HCT116 (cell line): Measurements from ENCODE around the gene PRKCA. TPM values are rescaled to one million over a fixed set of nuclear protein-coding genes. Genes with fewer than 3 reads are reported as not detected.

Experiments used
- ATAC-seq: fragments of 200-7000 bp; cut with Tn5 transposase; 2 replicates; pipeline ENCODE4 v1.9.1; 2020; ENCODE audit warnings: mild to moderate bottlenecking, moderate library complexity
- BruUV-seq: library from RNA; stranded (reverse); fragments of 400-500 nt; replicated peaks from 2 replicates; lab custom pipeline; 2021; lab: Mats Ljungman, UMichigan
- CTCF ChIA-PET: fragments of 300-600 bp; sonication (Branson Sonifier 250); formaldehyde crosslinking; loops from one replicate; lab custom pipeline; 2021; ENCODE audit warnings: antibody characterized with exemption; lab: Charles Lee
- POLR2A ChIA-PET: fragments of 300-600, 350-600 bp; sonication (Branson Sonifier 250); formaldehyde crosslinking; loops from one replicate; lab custom pipeline; 2021; ENCODE audit warnings: antibody characterized with exemption; lab: Charles Lee
- RAD21 ChIA-PET, 2 experiments: fragments of 300-600 bp; sonication (Branson Sonifier 250); formaldehyde crosslinking; loops; one replicate each; lab custom pipeline; 2023; ENCODE audit warnings: low total read pairs in 2 of 2; ENCODE audit not compliant: uncharacterized antibody in 2 of 2, unreplicated experiment in 2 of 2, low non-redundant PET in 1 of 2; lab: Charles Lee
- DNase-seq: peaks from one replicate; pipeline ENCODE4 v3.0.0-alpha.2; 2010; ENCODE audit warnings: low read depth, low spot score
- H2AFZ ChIP-seq: fragments of 200-600 bp; shearing (Covaris generic), sonication (generic); 2 replicates; pipeline ENCODE4 v1.6.1; 2017; ENCODE audit warnings: low read depth, mixed run types, mixed read lengths, antibody characterized with exemption, low read length; ENCODE audit not compliant: poor library complexity, severe bottlenecking
- H3K27ac ChIP-seq: 2 replicates; pipeline ENCODE4 v1.5.1; 2012; ENCODE audit warnings: low read depth, low read length
- H3K27me3 ChIP-seq: fragments of 200-600 bp; sonication (generic); 2 replicates; pipeline ENCODE4 v1.6.1; 2016; ENCODE audit warnings: mixed run types, low read length, mixed read lengths; ENCODE audit not compliant: insufficient read depth
- H3K36me3 ChIP-seq, 2 experiments: fragments of 200-500 bp in 1 of 2; fragments of 200-600 bp in 1 of 2; sonication (Bioruptor generic) in 1 of 2; sonication (generic) in 1 of 2; 2 replicates each; pipeline versions ENCODE4 v1.5.1 to v1.6.1; 2014 to 2016; ENCODE audit warnings: low read length in 2 of 2, inconsistent platforms in 1 of 2, mixed read lengths in 1 of 2, mixed run types in 1 of 2; ENCODE audit not compliant: insufficient read depth in 2 of 2, control insufficient read depth in 1 of 2
- H3K4me1 ChIP-seq, 2 experiments: fragments of 200-600 bp in 1 of 2; sonication (generic) in 1 of 2; 2 replicates each; pipeline versions ENCODE4 v1.5.1 to v1.6.1; 2012 to 2017; ENCODE audit warnings: low read length in 2 of 2, inconsistent platforms in 1 of 2, mild to moderate bottlenecking in 1 of 2, mixed read lengths in 1 of 2, mixed run types in 1 of 2, moderate library complexity in 1 of 2; ENCODE audit not compliant: insufficient read depth in 2 of 2, control insufficient read depth in 1 of 2
- H3K4me2 ChIP-seq: fragments of 200-600 bp; sonication (generic); 2 replicates; pipeline ENCODE4 v1.6.1; 2017; ENCODE audit warnings: mixed run types, low read length, mixed read lengths
- H3K4me3 ChIP-seq, 2 experiments: fragments of 200-600 bp in 1 of 2; sonication (generic) in 1 of 2; replicated peaks in 1 of 2; 2 replicates each; pipeline ENCODE4 v1.5.1; 2011 to 2016; ENCODE audit warnings: low read length in 2 of 2, control low read depth in 1 of 2, low read depth in 1 of 2, mild to moderate bottlenecking in 1 of 2, mixed read lengths in 1 of 2, mixed run types in 1 of 2
- H3K79me2 ChIP-seq: fragments of 200-600 bp; sonication (generic); 2 replicates; pipeline ENCODE4 v1.6.1; 2017; ENCODE audit warnings: mild to moderate bottlenecking, mixed run types, low read length, moderate library complexity, mixed read lengths; ENCODE audit not compliant: insufficient read depth
- H3K9ac ChIP-seq: fragments of 200-600 bp; sonication (generic); 2 replicates; pipeline ENCODE4 v1.6.1; 2016; ENCODE audit warnings: low read length, mixed read lengths
- H3K9me2 ChIP-seq: fragments of 200-600 bp; sonication (generic), shearing (Covaris generic); 2 replicates; pipeline ENCODE4 v1.6.1; 2017; ENCODE audit warnings: mixed run types, mild to moderate bottlenecking, moderate library complexity; ENCODE audit not compliant: insufficient read depth
- H3K9me3 ChIP-seq, 2 experiments: fragments of 200-500 bp in 1 of 2; fragments of 200-600 bp in 1 of 2; sonication (Bioruptor generic) in 1 of 2; sonication (generic) in 1 of 2; 2 replicates each; pipeline ENCODE4 v1.6.1; 2014 to 2017; ENCODE audit warnings: low read length in 2 of 2, mixed read lengths in 2 of 2, inconsistent platforms in 1 of 2, low read depth in 1 of 2, mild to moderate bottlenecking in 1 of 2, mixed run types in 1 of 2, moderate library complexity in 1 of 2; ENCODE audit not compliant: control insufficient read depth in 1 of 2, insufficient read depth in 1 of 2
- H4K20me1 ChIP-seq: fragments of 200-600 bp; sonication (generic), shearing (Covaris generic); 2 replicates; pipeline ENCODE4 v1.6.1; 2017; ENCODE audit warnings: mixed run types, mild to moderate bottlenecking, moderate library complexity; ENCODE audit not compliant: insufficient read depth
- CEBPB ChIP-seq: IDR thresholded peaks from 2 replicates; pipeline ENCODE4 v1.6.1; 2012; ENCODE audit warnings: low read depth
- EZH2 ChIP-seq: fragments of 200-600 bp; sonication (generic); IDR thresholded peaks from 2 replicates; pipeline ENCODE4 v1.6.1; 2017; ENCODE audit warnings: antibody characterized with exemption, mixed run types
- EZH2phosphoT487 ChIP-seq: fragments of 200-600 bp; IDR thresholded peaks from 2 replicates; pipeline ENCODE4 v1.6.1; 2018; ENCODE audit warnings: antibody characterized with exemption, borderline replicate concordance
- FOSL1 ChIP-seq: IDR thresholded peaks from 2 replicates; pipeline ENCODE4 v1.6.1; 2012; ENCODE audit warnings: low read depth
- POLR2AphosphoS5 ChIP-seq: IDR thresholded peaks from 2 replicates; pipeline ENCODE4 v1.6.1; 2011; ENCODE audit warnings: mild to moderate bottlenecking, low read depth, low read length, moderate library complexity
- SIN3A ChIP-seq: IDR thresholded peaks from 2 replicates; pipeline ENCODE4 v1.6.1; 2012; ENCODE audit warnings: low read depth
- SP1 ChIP-seq: IDR thresholded peaks from 2 replicates; pipeline ENCODE4 v1.6.1; 2012; ENCODE audit warnings: low read depth
- YY1 ChIP-seq: IDR thresholded peaks from 2 replicates; pipeline ENCODE4 v1.6.1; 2011; ENCODE audit warnings: low read length, low read depth, moderate library complexity, mild to moderate bottlenecking; ENCODE audit not compliant: insufficient replicate concordance; ENCODE audit errors: extremely low read depth
- ZBTB33 ChIP-seq: IDR thresholded peaks from 2 replicates; pipeline ENCODE4 v1.6.1; 2011; ENCODE audit warnings: mild to moderate bottlenecking, low read length, moderate library complexity; ENCODE audit not compliant: insufficient replicate concordance; ENCODE audit errors: extremely low read depth
- ZFX ChIP-seq: fragments of 450-650 bp; IDR thresholded peaks from 2 replicates; pipeline ENCODE4 v1.6.1; 2017
- ZNF274 ChIP-seq: fragments of 200-500 bp; sonication (Bioruptor generic); IDR thresholded peaks from 2 replicates; pipeline ENCODE4 v1.6.1; 2014; ENCODE audit warnings: mild to moderate bottlenecking, low read depth, low read length, inconsistent platforms
- intact Hi-C: fragments of 100-400 bp; cut with micrococcal nuclease; formaldehyde crosslinking; loops from 2 replicates; pipeline ENCODE4 v1.10.0; 2022
- total RNA-seq: library from RNA; stranded (reverse); gene quantifications from one replicate; pipeline ENCODE4 v1.2.1, GENCODE V29; 2021; ENCODE audit not compliant: unreplicated experiment

The PRKCA gene
- total RNA-seq, 1 experiment from 2014 or later: 18.8 TPM

- no peaks in the 10 kb centered on the region for H3K9me2 ChIP-seq
- no peak overlapping the region for H3K4me3 ChIP-seq
- no peaks in the 10 kb centered on the region for H3K36me3 ChIP-seq
- no TSS peak for BruUV-seq
- H3K27me3 ChIP-seq: no peaks in the 10 kb centered on the region
- no peak for DNase-seq
- no peak overlapping the region for H3K4me2 ChIP-seq
- H4K20me1 ChIP-seq: no peaks in the 10 kb centered on the region
- no peak overlapping the region for H3K27ac ChIP-seq
- TF ChIP-seq ZBTB33 (no peak), ZNF274 (no peak), EZH2phosphoT487 (no peak), POLR2AphosphoS5 (no peak), FOSL1 (no peak), SP1 (no peak), EZH2 (no peak), ZFX (no peak), YY1 (no peak), CEBPB (no peak), SIN3A (no peak)
- RAD21 ChIA-PET: no interaction called here
- no peak overlapping the region for H2AFZ ChIP-seq
- H3K4me1 ChIP-seq: peaks cover 0 to 6% of the 10 kb centered on the region in 2 experiments; a peak in 1 of 4 replicates
- POLR2A ChIA-PET: no interaction called here
- H3K9ac ChIP-seq: no peak overlapping the region
- ATAC-seq: no peak
- intact Hi-C loops: no loop called here
- no peaks in the 10 kb centered on the region for H3K9me3 ChIP-seq
- CTCF ChIA-PET: interaction anchor here (1.2 kb wide), 1 partner anchor 431 kb away, joined by 3 read pairs; no protein-coding TSS in a partner anchor
- no peaks in the 10 kb centered on the region for H3K79me2 ChIP-seq
These were observed 330.3 kb downstream of the PRKCA start for GRCh38 chr17:66632731-66633130.
